Omental fat pad (tissue), 4 donors: Measurements from ENCODE around the gene HCAR2. TPM values are rescaled to one million over a fixed set of nuclear protein-coding genes. Genes with fewer than 3 reads are reported as not detected.
"Not testable (repeated sequence)": the region's sequence is repeated elsewhere in the genome, so short reads cannot be mapped to it uniquely, and the experiment has no call there.

ENCODE experiments used
- ATAC-seq: fragments of 150-250 bp; one replicate; pipeline ENCODE4 v1.9.1; 2016; ENCODE audit warnings: mild to moderate bottlenecking, moderate library complexity; ENCODE audit not compliant: low FRiP score
- DNase-seq: peaks from one replicate; pipeline ENCODE4 v3.0.0-alpha.2; 2019; ENCODE audit warnings: low spot score
- CTCF ChIP-seq, 3 donors: fragments of 450-650 bp; IDR thresholded peaks; one replicate each; pipeline ENCODE4 v1.5.1; 2016 to 2017; ENCODE audit warnings: antibody characterized with exemption in 3 of 3, mild to moderate bottlenecking in 3 of 3, moderate library complexity in 2 of 3
- total RNA-seq, 4 donors: library from RNA; depleted of rRNA; stranded (reverse); fragments of >200 nt; gene quantifications; one replicate each; pipeline ENCODE4 v1.1.0, GENCODE V29; 2016

The HCAR2 gene
- total RNA-seq, 4 donors from 2014 or later = 5.5 to 68.7 (median 19.2) TPM

- not testable (repeated sequence) for DNase-seq, ATAC-seq
These were observed 1.7 kb downstream of the HCAR2 start for GRCh38 chr12:122701481-122701880.

- ATAC-seq = peak; percentile 92
- DNase-seq = not testable (repeated sequence)
These were observed 3.0 kb downstream of the HCAR2 start for GRCh38 chr12:122700038-122700710.

- DNase-seq, ATAC-seq: not testable (repeated sequence)
These were observed 6.2 kb downstream of the HCAR2 start for GRCh38 chr12:122696922-122697321.

- TF ChIP-seq CTCF (IDR thresholded peaks at IDR 0.05) = no peak
- no peak for ATAC-seq
- DNase-seq = no peak
These were observed 11.6 kb downstream of the HCAR2 start for GRCh38 chr12:122691566-122691965.

GRCh38 chr12:122688291-122688690 lies 14.9 kb downstream of the HCAR2 start:
- no peak for TF ChIP-seq CTCF (IDR thresholded peaks at IDR 0.05)
- DNase-seq (no peak), ATAC-seq (no peak)

GRCh38 chr12:122687086-122687485 lies 16.1 kb downstream of the HCAR2 start:
- TF ChIP-seq CTCF (IDR thresholded peaks at IDR 0.05) = no peak
- DNase-seq (peak; percentile 46), ATAC-seq (peak; percentile 70)

- TF ChIP-seq CTCF (IDR thresholded peaks at IDR 0.05) = no peak
- ATAC-seq (no peak), DNase-seq (no peak)
These were observed 16.6 kb downstream of the HCAR2 start for GRCh38 chr12:122686538-122686937.

- ATAC-seq (no peak), DNase-seq (no peak)
- TF ChIP-seq CTCF (IDR thresholded peaks at IDR 0.05) = no peak
These were observed 18.8 kb downstream of the HCAR2 start for GRCh38 chr12:122684297-122684813.
